Ovary (tissue), 3 donors: ENCODE data around the gene HSPH1.

Experiments used
- CTCF ChIP-seq, 3 donors: fragments of 450-650 bp in 2 of 3; fragments of 200-600 bp in 1 of 3; IDR thresholded peaks; one replicate each; pipeline versions ENCODE4 v1.5.1 to v1.8.0; 2016 to 2022; ENCODE audit warnings: antibody characterized with exemption in 3 of 3, mild to moderate bottlenecking in 1 of 3
- POLR2A ChIP-seq: fragments of 450-650 bp; IDR thresholded peaks from one replicate; pipeline ENCODE4 v1.6.1; 2017; ENCODE audit warnings: antibody characterized with exemption, mild to moderate bottlenecking, moderate library complexity
- donor health status: DM: no; HTN: no; CAD: no.

- TF ChIP-seq CTCF (IDR thresholded peaks at IDR 0.05): no peak
- TF ChIP-seq POLR2A: no peak
Observed at GRCh38 chr13:31133621-31134020, 28.1 kb downstream of the HSPH1 start.
